Dedifferentiated amniotic fluid mesenchymal stem cell (primary cell): ENCODE results near the gene OPCML.
A peak's percentile ranks its signal among the peaks of the same experiment; 100 is the strongest.

Experiments
- DNase-seq: peaks from one replicate; pipeline ENCODE4 v3.0.0-alpha.2; 2016; ENCODE audit errors: extremely low spot score

OPCML gene

GRCh38 chr11:132941761-132942160 is 590.5 kb downstream of the OPCML start:
- no peak for DNase-seq

- peak; percentile 56 for DNase-seq
These were observed 591.2 kb downstream of the OPCML start for GRCh38 chr11:132941024-132941646.

- DNase-seq, result no peak
These were observed 595.3 kb downstream of the OPCML start for GRCh38 chr11:132937016-132937415.

- no peak for DNase-seq
These were observed 596.9 kb downstream of the OPCML start for GRCh38 chr11:132935383-132935782.

GRCh38 chr11:132933703-132934102 is 598.6 kb downstream of the OPCML start:
- DNase-seq, result no peak

- no peak for DNase-seq
These were observed 606.4 kb downstream of the OPCML start for GRCh38 chr11:132925825-132926469.

GRCh38 chr11:132921597-132921996 is 610.7 kb downstream of the OPCML start:
- no peak for DNase-seq

- no peak for DNase-seq
These were observed 611.7 kb downstream of the OPCML start for GRCh38 chr11:132920451-132921096.

- DNase-seq, result no peak
These were observed 617.7 kb downstream of the OPCML start for GRCh38 chr11:132914600-132914999.

GRCh38 chr11:132913886-132914285 is 618.4 kb downstream of the OPCML start:
- no peak for DNase-seq

- DNase-seq, result no peak
These were observed 619.0 kb downstream of the OPCML start for GRCh38 chr11:132913295-132913694.

- no peak for DNase-seq
These were observed 621.1 kb downstream of the OPCML start for GRCh38 chr11:132911186-132911585.

GRCh38 chr11:132910011-132910760 is 622.1 kb downstream of the OPCML start:
- DNase-seq, result no peak

GRCh38 chr11:132909021-132909606 is 623.2 kb downstream of the OPCML start:
- no peak for DNase-seq

GRCh38 chr11:132908414-132908810 is 623.9 kb downstream of the OPCML start:
- no peak for DNase-seq

GRCh38 chr11:132907651-132908413 is 624.5 kb downstream of the OPCML start:
- DNase-seq, result no peak

- DNase-seq, result no peak
These were observed 627.7 kb downstream of the OPCML start for GRCh38 chr11:132904607-132905006.

GRCh38 chr11:132904091-132904490 is 628.2 kb downstream of the OPCML start:
- DNase-seq, result no peak

GRCh38 chr11:132901638-132902471 is 630.4 kb downstream of the OPCML start:
- DNase-seq, result no peak

- no peak for DNase-seq
These were observed 633.6 kb downstream of the OPCML start for GRCh38 chr11:132898676-132899075.
